BJ (cell line): Measurements from ENCODE around the gene SH3BGRL3. TPM values are rescaled to one million over a fixed set of nuclear protein-coding genes. Genes with fewer than 3 reads are reported as not detected.

Source experiments
- CTCF ChIA-PET: fragments of 350-600 bp; formaldehyde crosslinking; extraction: SDS; loops from one replicate; lab custom pipeline; 2021; ENCODE audit warnings: antibody characterized with exemption, inconsistent platforms; lab: Yijun Ruan, JAX
- POLR2A ChIA-PET: fragments of 300-600 bp; sonication (Branson Sonifier 250); formaldehyde crosslinking; extraction: SDS; loops from one replicate; lab custom pipeline; 2021; ENCODE audit warnings: antibody characterized with exemption; lab: Charles Lee
- DNase-seq: peaks from one replicate; pipeline ENCODE4 v3.0.0-alpha.2; 2011; ENCODE audit warnings: low read depth
- H3K27me3 ChIP-seq: 2 replicates; pipeline ENCODE4 v1.6.0; 2011; ENCODE audit warnings: low read length; ENCODE audit not compliant: control insufficient read depth, insufficient read depth
- H3K36me3 ChIP-seq: 2 replicates; pipeline ENCODE4 v1.5.1; 2011; ENCODE audit warnings: low read length; ENCODE audit not compliant: control insufficient read depth, insufficient read depth
- H3K4me3 ChIP-seq: 2 replicates; pipeline ENCODE4 v1.5.1; 2011; ENCODE audit warnings: low read depth, mild to moderate bottlenecking, control low read depth, low read length
- CTCF ChIP-seq: IDR thresholded peaks from 2 replicates; pipeline ENCODE4 v1.5.1; 2011; ENCODE audit warnings: low read depth, mild to moderate bottlenecking, control low read depth, inconsistent platforms, low read length, moderate library complexity; ENCODE audit not compliant: insufficient read depth
- polyA plus RNA-seq: library from polyadenylated mRNA; depleted of rRNA; stranded (reverse); fragments of >200 nt; gene quantifications from 2 replicates; pipeline ENCODE4 v1.2.3, GENCODE V29; 2011

SH3BGRL3 gene
- polyA plus RNA-seq, 1 experiment: 298 TPM

DNA sequence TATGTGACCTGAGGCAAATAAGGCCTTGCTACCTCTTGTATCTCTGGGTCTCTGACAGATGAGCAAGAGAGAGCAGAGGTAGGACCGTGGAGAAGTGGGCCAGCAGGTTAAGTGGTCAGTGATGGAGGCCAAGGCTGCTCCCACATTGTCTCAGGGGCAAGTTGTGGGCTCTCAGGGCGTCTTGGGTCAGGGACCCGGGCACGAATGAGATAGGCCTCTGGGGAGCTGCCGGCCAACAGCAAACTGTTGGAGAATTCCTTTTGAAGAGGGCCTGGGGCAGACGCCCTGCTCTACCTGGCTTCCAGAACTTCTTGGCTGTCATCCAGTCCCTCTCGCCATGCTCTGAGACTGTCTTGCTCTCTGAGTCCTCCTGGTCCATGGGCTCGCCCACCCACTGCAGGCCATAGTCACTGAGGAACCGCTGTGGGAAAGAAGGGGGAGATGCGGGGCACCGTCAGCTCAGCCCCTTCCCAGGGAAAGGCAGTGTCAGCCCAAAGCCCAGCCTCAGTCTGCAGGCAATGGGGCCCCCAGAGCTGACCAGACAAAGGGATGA is 14.1 kb downstream of the SH3BGRL3 start:
- DNase-seq: no peak
- POLR2A ChIA-PET: no interaction called here
- no peaks in the 10 kb centered on the region for H3K27me3 ChIP-seq
- no peak for TF ChIP-seq CTCF
- H3K36me3 ChIP-seq: no peaks in the 10 kb centered on the region; the same call in 1 of the 2 replicates
- no peak overlapping the region for H3K4me3 ChIP-seq
- CTCF ChIA-PET: interaction anchor here (1.3 kb wide), 1 partner anchor 9 kb away, joined by 5 read pairs; no protein-coding TSS in a partner anchor

GRCh38 chr1:26295194-26296138 is 15.6 kb downstream of the SH3BGRL3 start:
- H3K4me3 ChIP-seq: no peak overlapping the region
- H3K27me3 ChIP-seq: no peaks in the 10 kb centered on the region
- ChIA-PET POLR2A (no interaction called here), CTCF (interaction anchor here (4.9 kb wide), 1 partner anchor 10 kb away, joined by 27 read pairs; no protein-coding TSS in a partner anchor)
- no peaks in the 10 kb centered on the region for H3K36me3 ChIP-seq
- no peak for TF ChIP-seq CTCF
- DNase-seq: no peak

DNA sequence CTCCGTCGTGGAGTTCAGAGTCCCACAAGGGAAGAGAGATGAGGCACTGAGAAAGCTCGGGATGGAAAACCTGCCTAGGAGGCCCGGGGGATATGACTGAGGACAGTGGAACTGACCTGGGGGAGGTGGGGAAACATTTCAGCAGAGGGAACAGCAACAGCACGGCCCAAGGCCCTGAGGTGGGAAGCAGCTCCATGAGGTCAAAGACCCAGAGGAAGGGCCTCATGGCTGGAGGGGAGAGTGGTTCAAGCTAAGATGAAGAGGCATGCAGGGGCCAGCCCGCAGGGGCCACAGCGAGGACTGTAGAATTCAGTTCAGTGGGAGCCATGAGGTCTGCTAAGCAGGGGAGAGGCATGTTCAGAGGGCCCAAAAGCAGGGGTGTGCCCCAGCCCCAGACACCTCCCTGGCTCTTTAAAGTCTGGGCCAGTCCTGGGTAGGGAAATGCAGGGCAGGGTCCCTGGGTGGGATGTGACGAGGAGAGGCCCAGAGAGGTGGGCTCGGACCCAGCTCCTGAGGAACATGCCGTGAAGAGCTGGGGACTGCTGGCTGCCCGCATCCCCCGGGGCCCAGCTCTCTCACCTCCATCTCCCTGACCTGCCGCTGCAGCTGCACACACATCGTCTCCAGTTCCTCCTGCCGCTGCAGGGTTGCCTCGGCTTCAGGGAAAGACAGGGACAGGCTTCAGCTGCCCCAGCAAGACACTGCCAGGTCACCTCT is 16.6 kb downstream of the SH3BGRL3 start:
- no peak for TF ChIP-seq CTCF
- ChIA-PET POLR2A (no interaction called here), CTCF (interaction anchor here (1.1 to 4.9 kb wide), 2 partner anchors 11 to 24 kb away, joined by 3 to 27 read pairs; no protein-coding TSS in a partner anchor)
- no peak overlapping the region for H3K4me3 ChIP-seq
- no peaks in the 10 kb centered on the region for H3K36me3 ChIP-seq
- no peaks in the 10 kb centered on the region for H3K27me3 ChIP-seq
- no peak for DNase-seq

DNA sequence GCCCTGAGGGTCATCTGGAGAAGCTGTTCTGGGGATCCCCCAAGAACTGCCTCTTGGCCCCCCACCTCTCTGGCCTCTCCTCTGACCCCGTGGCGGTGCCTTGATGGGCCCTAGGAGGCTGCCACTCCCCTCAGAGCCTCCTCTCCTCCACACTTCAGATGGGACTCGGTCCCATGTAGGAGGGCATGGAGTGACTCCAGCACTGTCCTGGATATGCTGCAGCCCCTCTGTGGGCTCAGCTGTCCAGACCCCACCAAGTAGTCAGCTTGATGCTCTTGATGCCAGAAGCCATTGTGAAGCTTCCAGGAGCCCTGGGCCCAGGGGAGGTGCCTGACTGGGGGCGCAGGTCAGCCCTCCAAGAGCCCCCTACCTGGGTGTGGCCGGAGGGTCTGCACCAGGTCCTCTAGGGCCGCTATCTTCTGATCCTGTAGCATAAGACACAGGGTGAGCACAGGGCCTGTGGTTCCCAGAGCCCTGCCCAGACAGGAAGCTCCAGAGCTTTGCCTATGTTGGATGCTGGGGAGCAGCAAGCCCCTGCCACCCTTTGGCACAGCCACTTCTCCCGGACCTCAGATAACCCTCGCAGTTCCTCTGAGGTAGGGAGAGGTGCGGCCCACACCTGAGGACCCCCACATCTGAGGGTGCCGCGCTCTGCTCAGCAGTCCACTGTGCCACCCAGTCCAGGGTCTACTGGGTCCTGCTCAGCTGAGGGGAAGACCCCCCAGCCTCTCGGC is 17.3 kb downstream of the SH3BGRL3 start:
- Histone ChIP-seq H3K4me3 (no peak overlapping the region), H3K36me3 (no peaks in the 10 kb centered on the region), H3K27me3 (no peaks in the 10 kb centered on the region)
- CTCF ChIA-PET: interaction anchor here (1.1 to 4.9 kb wide), 2 partner anchors 11 to 24 kb away, joined by 3 to 27 read pairs; no protein-coding TSS in a partner anchor
- DNase-seq: no peak
- no peak for TF ChIP-seq CTCF
- POLR2A ChIA-PET: no interaction called here
